AG04450 (cell line): ENCODE data around the gene OR8A1. TPM values are rescaled to one million over a fixed set of nuclear protein-coding genes. Genes with fewer than 3 reads are reported as not detected.

Experiments used
- CTCF ChIA-PET: fragments of 300-600, 350-600 bp; formaldehyde crosslinking; extraction: SDS; loops from one replicate; lab custom pipeline; 2022; ENCODE audit warnings: antibody characterized with exemption, inconsistent platforms; lab: Charles Lee
- POLR2A ChIA-PET: fragments of 350-600 bp; formaldehyde crosslinking; extraction: SDS; loops from one replicate; lab custom pipeline; 2021; ENCODE audit warnings: antibody characterized with exemption, inconsistent platforms; lab: Yijun Ruan, JAX
- DNase-seq: peaks from one replicate; pipeline ENCODE4 v3.0.0-alpha.2; 2011; ENCODE audit warnings: low read depth, low spot score
- H3K27ac ChIP-seq: one replicate; pipeline ENCODE4 v1.5.1; 2012; ENCODE audit warnings: low read depth, low read length, control low read depth
- H3K27me3 ChIP-seq: one replicate; pipeline ENCODE4 v1.6.0; 2012; ENCODE audit warnings: low read length; ENCODE audit not compliant: control insufficient read depth, insufficient read depth
- H3K4me3 ChIP-seq: 2 replicates; pipeline ENCODE4 v1.5.1; 2011; ENCODE audit warnings: mild to moderate bottlenecking, low read depth, low read length, control low read depth
- H3K9me3 ChIP-seq: 2 replicates; pipeline ENCODE4 v1.5.1; 2012; ENCODE audit warnings: low read length; ENCODE audit not compliant: control insufficient read depth, insufficient read depth
- CTCF ChIP-seq: IDR thresholded peaks from 2 replicates; pipeline ENCODE4 v1.5.1; 2011; ENCODE audit warnings: low read depth, low read length, control low read depth, inconsistent platforms
- polyA minus RNA-seq: library from RNA; depleted of rRNA, polyadenylated mRNA; stranded (reverse); fragments of >200 nt; gene quantifications from 2 replicates; pipeline ENCODE4 v1.2.3, GENCODE V29; 2011; rRNA and poly(A)+ RNA removed
- polyA plus RNA-seq: library from polyadenylated mRNA; depleted of rRNA; stranded (reverse); fragments of >200 nt; gene quantifications from 2 replicates; pipeline ENCODE4 v1.2.3, GENCODE V29; 2011; rRNA removed

OR8A1 gene
- polyA plus RNA-seq: not detected in 2 replicates
- not detected in 2 replicates for polyA minus RNA-seq

- no peak for TF ChIP-seq CTCF
- DNase-seq: no peak
- H3K27ac ChIP-seq: no peak within 1 kb of the TSS
- POLR2A ChIA-PET: no interaction called here
- H3K4me3 ChIP-seq: no peak within 1 kb of the TSS
- CTCF ChIA-PET: interaction anchor here (0.6 to 1.1 kb wide), 2 partner anchors 168 to 921 kb away, joined by 3 read pairs; no protein-coding TSS in a partner anchor
- no peaks in the 10 kb centered on the region for H3K27me3 ChIP-seq
- no peaks in the 10 kb centered on the region for H3K9me3 ChIP-seq
Measured at GRCh38 chr11:124569697-124570096, at the start of gene OR8A1. Gene OR8A1 (plus strand): TSS chr11:124569997. CDS start chr11:124570120, 123 bp downstream.

- POLR2A ChIA-PET: no interaction called here
- no peak overlapping the region for H3K27ac ChIP-seq
- H3K9me3 ChIP-seq: no peaks in the 10 kb centered on the region
- CTCF ChIA-PET: no interaction called here
- peaks cover 11% of the 10 kb centered on the region for H3K27me3 ChIP-seq
- no peak for DNase-seq
- H3K4me3 ChIP-seq: no peak overlapping the region
- TF ChIP-seq CTCF: no peak
Measured at GRCh38 chr11:124520550-124520854, 49.3 kb upstream of the OR8A1 start.

- POLR2A ChIA-PET: no interaction called here
- CTCF ChIA-PET: no interaction called here
- Histone ChIP-seq H3K9me3 (no peaks in the 10 kb centered on the region), H3K4me3 (no peak overlapping the region), H3K27me3 (peaks cover 2% of the 10 kb centered on the region), H3K27ac (peak overlapping the region; percentile 11)
- no peak for DNase-seq
- no peak for TF ChIP-seq CTCF
Measured at GRCh38 chr11:124533626-124534025, 36.2 kb upstream of the OR8A1 start.

- peaks cover 2% of the 10 kb centered on the region for H3K27me3 ChIP-seq
- H3K27ac ChIP-seq: peak overlapping the region; percentile 11
- no peak overlapping the region for H3K4me3 ChIP-seq
- ChIA-PET POLR2A (no interaction called here), CTCF (no interaction called here)
- H3K9me3 ChIP-seq: no peaks in the 10 kb centered on the region
- no peak for TF ChIP-seq CTCF
- DNase-seq: no peak
Measured at GRCh38 chr11:124534051-124534450, 35.7 kb upstream of the OR8A1 start.

- H3K27ac ChIP-seq: no peak overlapping the region
- no peak overlapping the region for H3K4me3 ChIP-seq
- ChIA-PET POLR2A (no interaction called here), CTCF (interaction anchor here (1.2 kb wide), 1 partner anchor 120 kb away, joined by 3 read pairs; no protein-coding TSS in a partner anchor)
- no peak for TF ChIP-seq CTCF
- peaks cover 2% of the 10 kb centered on the region for H3K27me3 ChIP-seq
- no peaks in the 10 kb centered on the region for H3K9me3 ChIP-seq
- no peak for DNase-seq
Measured at GRCh38 chr11:124535552-124536232, 34.1 kb upstream of the OR8A1 start.
